Measurements from ENCODE around the gene CCT2.

The CCT2 gene

DNA sequence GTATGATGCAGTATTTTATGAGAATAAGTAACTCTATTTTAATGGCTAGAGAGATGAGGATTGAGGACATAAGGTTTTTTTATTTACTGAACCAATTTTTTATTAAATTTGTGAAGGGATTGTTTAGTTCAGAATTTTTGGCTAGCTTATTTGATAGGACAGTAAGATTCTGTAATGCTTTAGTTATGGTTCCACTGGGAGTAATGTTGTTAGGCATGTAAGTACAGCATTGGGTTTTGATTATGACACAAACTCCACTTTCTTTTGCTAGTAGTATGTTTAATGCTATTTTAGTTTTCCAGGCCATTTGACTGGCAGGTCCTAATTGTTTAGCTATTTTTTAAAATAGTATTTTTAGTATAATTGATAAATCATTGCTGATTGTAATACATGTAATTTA, 59.3 kb downstream of the CCT2 start:
- DNase-seq = no peak

DNA sequence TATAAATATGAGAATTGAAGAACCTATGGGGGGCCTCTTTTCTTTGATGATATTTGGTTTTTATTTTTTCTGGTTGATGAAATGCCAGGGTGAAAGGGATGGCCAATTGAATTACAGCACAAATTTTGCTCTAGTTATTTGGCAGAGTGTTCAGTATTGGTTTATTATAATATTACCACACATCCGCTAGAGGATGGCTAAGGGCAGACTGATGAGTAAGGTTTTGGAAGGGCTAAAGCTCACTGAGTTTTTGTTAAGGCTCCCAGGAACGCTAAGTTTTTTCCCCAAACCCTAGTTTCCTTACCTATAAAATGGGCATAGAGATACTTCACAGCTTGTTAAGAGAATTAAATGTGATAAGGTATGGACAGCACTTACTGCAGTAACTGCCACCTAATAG, 59.8 kb downstream of the CCT2 start:
- no peak for DNase-seq

GRCh38 chr12:69647178-69647577, 61.9 kb downstream of the CCT2 start:
- no peak for DNase-seq

DNA sequence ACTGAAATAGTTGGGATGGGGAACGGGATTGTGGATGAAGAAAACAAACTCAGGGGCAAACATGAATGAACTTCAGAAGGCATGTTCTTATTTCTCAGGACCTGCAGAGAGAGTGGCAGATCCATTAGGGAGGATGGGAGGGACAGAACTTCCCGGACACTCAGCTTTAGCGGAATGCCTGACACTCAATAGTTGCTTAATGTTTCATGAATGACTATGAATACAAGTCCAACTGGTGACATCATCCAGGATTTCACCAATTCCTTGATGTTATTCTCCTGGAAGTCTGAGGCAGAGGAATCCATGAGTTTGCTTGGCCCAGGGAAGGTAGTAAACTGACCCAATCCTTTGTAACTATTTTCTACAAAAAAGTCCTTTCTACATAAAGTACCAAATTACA, 63.2 kb downstream of the CCT2 start:
- no peak for DNase-seq

DNA sequence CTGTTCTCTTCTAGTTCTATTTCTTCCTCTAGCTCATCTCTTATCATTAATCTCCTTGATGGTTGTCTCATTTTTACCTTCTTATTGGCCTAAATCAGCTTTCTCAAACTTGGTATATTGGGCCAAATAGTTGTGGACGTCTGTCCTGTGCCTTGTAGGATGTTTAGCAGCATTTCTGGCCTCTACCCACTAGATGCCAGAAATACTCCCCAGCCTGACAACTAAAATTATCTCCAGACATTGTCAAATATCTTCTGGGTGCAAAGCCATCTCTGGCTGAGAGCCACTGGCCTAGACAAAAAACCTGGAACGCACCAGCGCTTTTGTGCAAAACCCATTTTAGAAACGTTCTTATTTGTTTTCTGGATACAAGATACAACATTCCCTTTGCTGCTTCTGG, 64.3 kb downstream of the CCT2 start:
- DNase-seq = no peak

All from right forelimb (tissue), 1 donor.